GM12878 (cell line): Measurements from ENCODE around the gene L3MBTL1. TPM values are rescaled to one million over a fixed set of nuclear protein-coding genes. Genes with fewer than 3 reads are reported as not detected.

ENCODE experiments used
- IKZF2 ChIP-seq, 2 experiments: fragments of 450-650 bp; IDR thresholded peaks; 2 replicates each; pipeline ENCODE4 v1.6.1; 2017; ENCODE audit warnings: mild to moderate bottlenecking in 2 of 2, moderate library complexity in 2 of 2
- MEF2B ChIP-seq: fragments of 450-650 bp; IDR thresholded peaks from 2 replicates; pipeline ENCODE4 v1.6.1; 2018; ENCODE audit warnings: mild to moderate bottlenecking, moderate library complexity; ENCODE audit not compliant: partially characterized antibody, poor library complexity, severe bottlenecking
- NFIC ChIP-seq: IDR thresholded peaks from 2 replicates; pipeline ENCODE4 v1.6.1; 2012; ENCODE audit warnings: low read depth, mild to moderate bottlenecking, inconsistent platforms, low read length, moderate library complexity
- PBX3 ChIP-seq: IDR thresholded peaks from 2 replicates; pipeline ENCODE4 v1.6.1; 2011; ENCODE audit warnings: mild to moderate bottlenecking, low read depth, low read length, moderate library complexity; ENCODE audit not compliant: insufficient replicate concordance
- POLR2AphosphoS5 ChIP-seq: IDR thresholded peaks from 2 replicates; pipeline ENCODE4 v1.6.1; 2011; ENCODE audit warnings: mild to moderate bottlenecking, low read length, inconsistent platforms
- RFX5 ChIP-seq: IDR thresholded peaks from 2 replicates; pipeline ENCODE4 v1.6.1; 2011; ENCODE audit warnings: low read depth, low read length, improper control_type of control experiment
- SKIL ChIP-seq: fragments of 450-650 bp; IDR thresholded peaks from 2 replicates; pipeline ENCODE4 v1.6.1; 2017; ENCODE audit warnings: mild to moderate bottlenecking, low read depth, inconsistent platforms; ENCODE audit not compliant: poor library complexity, severe bottlenecking
- SMC3 ChIP-seq: IDR thresholded peaks from 2 replicates; pipeline ENCODE4 v1.6.1; 2011; ENCODE audit warnings: low read length, improper control_type of control experiment, borderline replicate concordance
- STAT1 ChIP-seq: fragments of 450-650 bp; conservative IDR thresholded peaks from 2 replicates; pipeline ENCODE4 v1.6.1; 2014; ENCODE audit warnings: antibody characterized with exemption, mild to moderate bottlenecking
- SUPT20H ChIP-seq: IDR thresholded peaks from 2 replicates; pipeline ENCODE4 v1.6.1; 2011; ENCODE audit warnings: low read depth, mild to moderate bottlenecking, low read length, moderate library complexity, borderline replicate concordance; ENCODE audit not compliant: control insufficient read depth
- TAF1 ChIP-seq: IDR thresholded peaks from 2 replicates; pipeline ENCODE4 v1.6.1; 2011; ENCODE audit warnings: mild to moderate bottlenecking, low read depth, low read length, borderline replicate concordance
- TBL1XR1 ChIP-seq: IDR thresholded peaks from 2 replicates; pipeline ENCODE4 v1.6.1; 2012; ENCODE audit warnings: low read depth, low read length, improper control_type of control experiment
- polyA plus RNA-seq, 11 experiments: library from polyadenylated mRNA; depleted of rRNA in 4 of 11; unstranded in 6 of 11; stranded (reverse) in 5 of 11; fragments of >200 nt; fragmentation: Nextera tagmentation in 4 of 11; fragmentation: Illumina TruSeq in 1 of 11; extraction: Ambion mirVana in 4 of 11; extraction: Trizol in 1 of 11; gene quantifications; 1 replicate in 1 of 11; 2 replicates in 10 of 11; pipeline versions ENCODE4 v1.2.1 to v1.2.3, GENCODE V29; 2011 to 2016; ENCODE audit warnings: inconsistent platforms in 2 of 11, missing spikeins in 2 of 11, low read depth in 1 of 11
- total RNA-seq, 4 experiments: library from RNA; depleted of rRNA in 3 of 4; stranded (reverse); fragments of >200 nt in 3 of 4; fragmentation: Illumina TruSeq in 1 of 4; extraction: Trizol in 1 of 4; gene quantifications; 2 replicates each; pipeline versions ENCODE4 v1.2.1 to v1.2.3, GENCODE V29; 2013 to 2021
- TF ChIP-seq, protein P1 (sequence below): fragments of 450-650 bp; IDR thresholded peaks from 2 replicates; pipeline ENCODE4 v1.6.1; 2017; ENCODE audit warnings: mild to moderate bottlenecking, moderate library complexity
- TF ChIP-seq, protein P2 (sequence below): IDR thresholded peaks from 2 replicates; pipeline ENCODE4 v1.6.1; 2011; ENCODE audit warnings: borderline replicate concordance, low read depth, mild to moderate bottlenecking, moderate library complexity, low read length; ENCODE audit not compliant: insufficient read depth, poor library complexity, severe bottlenecking

The L3MBTL1 gene
- total and polyA plus RNA-seq, 10 of the 15 experiments (the other 5 are each of a cell fraction or from before 2014, with no cell fraction given) = 0.56 to 6.6 (median 3.9) TPM

GRCh38 chr20:43590392-43591303 is 83.2 kb downstream of the L3MBTL1 start, which contains the start of gene IFT52 (continued):
- TF ChIP-seq SKIL (peak; percentile 98), SMC3 (no peak), TAF1 (no peak), RFX5 (no peak), TBL1XR1 (0 out of 2 replicates have a peak, but pooled peaks have one; percentile 48), IKZF2 (IDR thresholded peaks at IDR 0.05) (peak in 1 of 2 experiments; percentile 52; a peak in 2 of 4 replicates), STAT1 (peak; percentile 62; the same call in 1 of the 2 replicates), SUPT20H (no peak), POLR2AphosphoS5 (0 out of 2 replicates have a peak, but pooled peaks have one; percentile 25), NFIC (0 out of 2 replicates have a peak, but pooled peaks have one; percentile 44), MEF2B (peak; percentile 53), PBX3 (no peak)
- TF ChIP-seq, protein P1, sequence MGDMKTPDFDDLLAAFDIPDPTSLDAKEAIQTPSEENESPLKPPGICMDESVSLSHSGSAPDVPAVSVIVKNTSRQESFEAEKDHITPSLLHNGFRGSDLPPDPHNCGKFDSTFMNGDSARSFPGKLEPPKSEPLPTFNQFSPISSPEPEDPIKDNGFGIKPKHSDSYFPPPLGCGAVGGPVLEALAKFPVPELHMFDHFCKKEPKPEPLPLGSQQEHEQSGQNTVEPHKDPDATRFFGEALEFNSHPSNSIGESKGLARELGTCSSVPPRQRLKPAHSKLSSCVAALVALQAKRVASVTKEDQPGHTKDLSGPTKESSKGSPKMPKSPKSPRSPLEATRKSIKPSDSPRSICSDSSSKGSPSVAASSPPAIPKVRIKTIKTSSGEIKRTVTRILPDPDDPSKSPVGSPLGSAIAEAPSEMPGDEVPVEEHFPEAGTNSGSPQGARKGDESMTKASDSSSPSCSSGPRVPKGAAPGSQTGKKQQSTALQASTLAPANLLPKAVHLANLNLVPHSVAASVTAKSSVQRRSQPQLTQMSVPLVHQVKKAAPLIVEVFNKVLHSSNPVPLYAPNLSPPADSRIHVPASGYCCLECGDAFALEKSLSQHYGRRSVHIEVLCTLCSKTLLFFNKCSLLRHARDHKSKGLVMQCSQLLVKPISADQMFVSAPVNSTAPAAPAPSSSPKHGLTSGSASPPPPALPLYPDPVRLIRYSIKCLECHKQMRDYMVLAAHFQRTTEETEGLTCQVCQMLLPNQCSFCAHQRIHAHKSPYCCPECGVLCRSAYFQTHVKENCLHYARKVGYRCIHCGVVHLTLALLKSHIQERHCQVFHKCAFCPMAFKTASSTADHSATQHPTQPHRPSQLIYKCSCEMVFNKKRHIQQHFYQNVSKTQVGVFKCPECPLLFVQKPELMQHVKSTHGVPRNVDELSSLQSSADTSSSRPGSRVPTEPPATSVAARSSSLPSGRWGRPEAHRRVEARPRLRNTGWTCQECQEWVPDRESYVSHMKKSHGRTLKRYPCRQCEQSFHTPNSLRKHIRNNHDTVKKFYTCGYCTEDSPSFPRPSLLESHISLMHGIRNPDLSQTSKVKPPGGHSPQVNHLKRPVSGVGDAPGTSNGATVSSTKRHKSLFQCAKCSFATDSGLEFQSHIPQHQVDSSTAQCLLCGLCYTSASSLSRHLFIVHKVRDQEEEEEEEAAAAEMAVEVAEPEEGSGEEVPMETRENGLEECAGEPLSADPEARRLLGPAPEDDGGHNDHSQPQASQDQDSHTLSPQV = no peak
- TF ChIP-seq, protein P2, sequence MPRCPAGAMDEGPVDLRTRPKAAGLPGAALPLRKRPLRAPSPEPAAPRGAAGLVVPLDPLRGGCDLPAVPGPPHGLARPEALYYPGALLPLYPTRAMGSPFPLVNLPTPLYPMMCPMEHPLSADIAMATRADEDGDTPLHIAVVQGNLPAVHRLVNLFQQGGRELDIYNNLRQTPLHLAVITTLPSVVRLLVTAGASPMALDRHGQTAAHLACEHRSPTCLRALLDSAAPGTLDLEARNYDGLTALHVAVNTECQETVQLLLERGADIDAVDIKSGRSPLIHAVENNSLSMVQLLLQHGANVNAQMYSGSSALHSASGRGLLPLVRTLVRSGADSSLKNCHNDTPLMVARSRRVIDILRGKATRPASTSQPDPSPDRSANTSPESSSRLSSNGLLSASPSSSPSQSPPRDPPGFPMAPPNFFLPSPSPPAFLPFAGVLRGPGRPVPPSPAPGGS = no peak
